Psoas muscle (tissue), 8 donors: ENCODE data around the gene EIF2A. TPM values are rescaled to one million over a fixed set of nuclear protein-coding genes. Genes with fewer than 3 reads are reported as not detected.
A peak's percentile ranks its signal among the peaks of the same experiment; 100 is the strongest.

ENCODE experiments used
- ATAC-seq, 4 donors: fragments of 200-7000 bp; cut with Tn5 transposase; one replicate each; pipeline ENCODE4 v1.9.1; 2020; ENCODE audit warnings: moderate library complexity in 3 of 4, mild to moderate bottlenecking in 2 of 4
- DNase-seq, 2 donors: peaks; one replicate each; pipeline ENCODE4 v3.0.0-alpha.2; 2020
- H3K27ac ChIP-seq: fragments of 200-600 bp; one replicate; pipeline ENCODE4 v1.8.0; 2022
- H3K27me3 ChIP-seq, 3 donors: fragments of 200-600 bp in 1 of 3; one replicate each; pipeline versions ENCODE4 v1.6.1 to v1.8.0; 2013 to 2022; ENCODE audit warnings: low read length in 2 of 3, mild to moderate bottlenecking in 2 of 3, moderate library complexity in 1 of 3; ENCODE audit not compliant: insufficient read depth in 3 of 3
- H3K36me3 ChIP-seq, 2 donors: fragments of 200-600 bp in 1 of 2; one replicate each; pipeline versions ENCODE4 v1.6.1 to v1.8.0; 2013 to 2022; ENCODE audit warnings: low read depth in 1 of 2, mild to moderate bottlenecking in 1 of 2, moderate library complexity in 1 of 2; ENCODE audit not compliant: insufficient read depth in 1 of 2
- H3K4me1 ChIP-seq: fragments of 200-600 bp; one replicate; pipeline ENCODE4 v1.8.0; 2022
- H3K4me3 ChIP-seq: fragments of 200-600 bp; one replicate; pipeline ENCODE4 v1.8.0; 2022; ENCODE audit warnings: mild to moderate bottlenecking
- H3K9me3 ChIP-seq: fragments of 200-600 bp; one replicate; pipeline ENCODE4 v1.8.0; 2022
- WGBS, 3 donors: extraction: QIAGEN DNeasy Blood & Tissue Kit; methylation state at CpG; one replicate each; pipeline versions ENCODE4 v1.1.6 to v1.1.7; 2013; 5-methylcytosine and 5-hydroxymethylcytosine counted together
- intact Hi-C, 2 donors: fragments of 100-400 bp; cut with DNase I; formaldehyde crosslinking; loops; one replicate each; pipeline versions ENCODE4 v1.11.0 to v1.14.2; 2022
- polyA plus RNA-seq, 3 donors: library from polyadenylated mRNA; stranded (reverse); fragments of 200-250 nt; gene quantifications; one replicate each; pipeline ENCODE4 v1.2.3, GENCODE V29; 2013
- total RNA-seq, 4 donors: library from RNA; stranded (reverse); fragmentation: NEBNext Ultra II Directional in 2 of 4; extraction: Animal tissue kit (Norgen Biotek cat#: 25700) in 2 of 4; gene quantifications; one replicate each; pipeline versions ENCODE4 v1.2.1 to v1.2.4, GENCODE V29; 2021 to 2023
- TF ChIP-seq, protein P1 (sequence below): fragments of 200-600 bp; IDR thresholded peaks from one replicate; pipeline ENCODE4 v1.8.0; 2022; ENCODE audit warnings: antibody characterized with exemption
- donor health status: healthy with polysubstance abuse.
- donor health status: DM: no; HTN: no; CAD: no; lungs with moderate emphysema.
- donor health status: Bipolar disorder and iron deficiency.
- donor health status: healthy.
- donor health status: DM: yes; HTN: yes; CAD: no.
- donor health status: DM: no; HTN: no; CAD: no.
- donor health status: DM: no; HTN: no; CAD: no.
- donor health status: DM: yes; HTN: yes; CAD: no.

The EIF2A gene
- total and polyA plus RNA-seq, 7 donors = 67.2 to 117 (median 102) TPM

GRCh38 chr3:150583028-150583427 lies 36.4 kb downstream of the EIF2A start:
- Histone ChIP-seq H3K9me3 (no peaks in the 10 kb centered on the region), H3K27me3 (no peaks in the 10 kb centered on the region), H3K36me3 (peaks cover 0 to 83% of the 10 kb centered on the region in 2 donors), H3K27ac (no peak overlapping the region), H3K4me1 (peaks cover 5% of the 10 kb centered on the region), H3K4me3 (no peak overlapping the region)
- ATAC-seq = no peak
- TF ChIP-seq, protein P1, sequence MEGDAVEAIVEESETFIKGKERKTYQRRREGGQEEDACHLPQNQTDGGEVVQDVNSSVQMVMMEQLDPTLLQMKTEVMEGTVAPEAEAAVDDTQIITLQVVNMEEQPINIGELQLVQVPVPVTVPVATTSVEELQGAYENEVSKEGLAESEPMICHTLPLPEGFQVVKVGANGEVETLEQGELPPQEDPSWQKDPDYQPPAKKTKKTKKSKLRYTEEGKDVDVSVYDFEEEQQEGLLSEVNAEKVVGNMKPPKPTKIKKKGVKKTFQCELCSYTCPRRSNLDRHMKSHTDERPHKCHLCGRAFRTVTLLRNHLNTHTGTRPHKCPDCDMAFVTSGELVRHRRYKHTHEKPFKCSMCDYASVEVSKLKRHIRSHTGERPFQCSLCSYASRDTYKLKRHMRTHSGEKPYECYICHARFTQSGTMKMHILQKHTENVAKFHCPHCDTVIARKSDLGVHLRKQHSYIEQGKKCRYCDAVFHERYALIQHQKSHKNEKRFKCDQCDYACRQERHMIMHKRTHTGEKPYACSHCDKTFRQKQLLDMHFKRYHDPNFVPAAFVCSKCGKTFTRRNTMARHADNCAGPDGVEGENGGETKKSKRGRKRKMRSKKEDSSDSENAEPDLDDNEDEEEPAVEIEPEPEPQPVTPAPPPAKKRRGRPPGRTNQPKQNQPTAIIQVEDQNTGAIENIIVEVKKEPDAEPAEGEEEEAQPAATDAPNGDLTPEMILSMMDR = no peak
- WGBS, 3 donors = 84 to 93% (median 91%) methylated on average over 1 of the region's 1 CpG
- intact Hi-C loops = no loop called here
- no peak for DNase-seq

GRCh38 chr3:150588027-150588830 lies 41.6 kb downstream of the EIF2A start:
- H3K9me3 ChIP-seq = no peaks in the 10 kb centered on the region
- H3K27me3 ChIP-seq = no peaks in the 10 kb centered on the region
- peak in 1 of 2 donors; percentile 57 for DNase-seq
- TF ChIP-seq, protein P1 = no peak
- intact Hi-C loops = loop anchor here in 1 of 2 donors (5.0 kb wide), 1 partner anchor 36 kb away; no protein-coding TSS in a partner anchor
- peaks cover 5% of the 10 kb centered on the region for H3K4me1 ChIP-seq
- peak overlapping the region; percentile 17 for H3K27ac ChIP-seq
- 34 to 47% (median 35%) methylated on average over 9 of the region's 9 CpGs for WGBS, 3 donors
- no peak overlapping the region for H3K4me3 ChIP-seq
- ATAC-seq = peak; percentile 83 to 88 (median 86)
- H3K36me3 ChIP-seq = peaks cover 2 to 32% of the 10 kb centered on the region in 2 donors

GRCh38 chr3:150589759-150590158 lies 43.2 kb downstream of the EIF2A start:
- Histone ChIP-seq H3K27me3 (no peaks in the 10 kb centered on the region), H3K27ac (no peak overlapping the region), H3K4me3 (no peak overlapping the region), H3K4me1 (peaks cover 5% of the 10 kb centered on the region), H3K9me3 (no peaks in the 10 kb centered on the region), H3K36me3 (peaks cover 2 to 17% of the 10 kb centered on the region in 2 donors)
- 77 to 83% (median 80%) methylated on average over 6 of the region's 6 CpGs for WGBS, 3 donors
- ATAC-seq (peak in 2 of 4 donors; percentile 43 to 47), DNase-seq (no peak)
- intact Hi-C loops = loop anchor here in 1 of 2 donors (5.0 kb wide), 1 partner anchor 37 kb away; no protein-coding TSS in a partner anchor
- TF ChIP-seq, protein P1 = no peak

GRCh38 chr3:150594150-150594549 lies 47.6 kb downstream of the EIF2A start:
- Histone ChIP-seq H3K36me3 (peaks cover 0 to 2% of the 10 kb centered on the region in 2 donors), H3K9me3 (no peaks in the 10 kb centered on the region), H3K4me1 (no peaks in the 10 kb centered on the region), H3K27ac (no peak overlapping the region), H3K4me3 (no peak overlapping the region), H3K27me3 (no peaks in the 10 kb centered on the region)
- ATAC-seq = no peak
- 87 to 93% (median 90%) methylated on average over 4 of the region's 4 CpGs for WGBS, 3 donors
- TF ChIP-seq, protein P1 = no peak
- no peak for DNase-seq
- intact Hi-C loops = no loop called here
